ENCODE results near the gene ADIPOQ. TPM values are rescaled to one million over a fixed set of nuclear protein-coding genes. Genes with fewer than 3 reads are reported as not detected.
"Not testable (repeated sequence)": the region's sequence is repeated elsewhere in the genome, so short reads cannot be mapped to it uniquely, and the experiment has no call there.

The ADIPOQ gene
- under 1 TPM in 2 of 8 experiments, not detected in 6; 0.15 to 0.28 TPM for total RNA-seq

GRCh38 chr3:186842426-186843038 lies at the start of gene ADIPOQ:
Gene ADIPOQ, plus strand, starts transcription at chr3:186842710. Its CDS starts 10,349 bp downstream, at chr3:186853059.
- in situ Hi-C loops (cut with MboI; ENCODE audit: low pct_unique_long_range_greater_than_20kb in 2 of 9, low sequenced_read_pairs in 9 of 9, unreplicated experiment in 9 of 9): loop anchor here in 7 of 9 experiments (10.0 to 25.0 kb wide), 2 partner anchors 320 to 322 kb away; no protein-coding TSS in a partner anchor
- Histone ChIP-seq H3K27ac (no peak within 1 kb of the TSS), H3K4me1 (replicated peaks in 1 of 2) (no peaks in the 10 kb centered on the region), H3K4me3 (no peak within 1 kb of the TSS)
- 0 to 83% (median 57%) methylated on average over 1 to 7 of the region's 7 CpGs; no CpG with 5 or more reads in 2 of the 10 experiments for WGBS, 10 experiments
- no peak for ATAC-seq (replicated peaks in 6 of 8)

DNA sequence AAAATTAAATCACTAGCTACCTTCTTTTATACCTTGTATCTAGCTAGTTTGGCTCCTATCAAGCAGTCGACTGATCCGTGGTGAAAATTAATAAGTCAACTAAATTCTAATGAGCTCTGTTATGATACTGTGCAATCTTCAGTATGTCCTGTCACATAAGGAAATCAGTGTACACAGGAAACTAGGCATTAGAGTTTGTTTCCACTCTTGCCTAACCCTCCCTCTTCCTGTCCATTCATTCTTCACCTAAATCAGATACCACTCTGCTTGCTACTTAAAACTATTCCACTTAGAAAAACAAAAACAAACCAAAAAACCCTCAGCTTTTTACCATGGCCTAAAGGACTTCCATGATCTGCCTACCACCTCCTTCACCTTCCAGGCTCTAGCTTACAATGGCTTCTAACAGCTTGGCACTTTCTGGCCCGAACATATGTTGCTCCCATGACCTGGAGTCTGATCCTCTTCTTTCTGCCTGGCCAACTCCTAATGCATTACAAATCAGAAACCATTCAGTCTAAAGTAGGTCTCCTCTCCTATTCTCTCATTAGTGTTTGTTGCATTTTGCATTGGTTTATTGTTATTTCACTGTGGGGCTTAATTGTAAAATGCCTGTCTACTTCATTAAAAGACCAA lies 44.2 kb upstream of the ADIPOQ start:
- Histone ChIP-seq H3K4me3 (no peak overlapping the region), H3K27ac (no peak overlapping the region), H3K4me1 (replicated peaks in 1 of 2) (no peaks in the 10 kb centered on the region)
- in situ Hi-C loops (cut with MboI; ENCODE audit: low pct_unique_long_range_greater_than_20kb in 2 of 9, low sequenced_read_pairs in 9 of 9, unreplicated experiment in 9 of 9): loop anchor here in 1 of 9 experiments (25.0 kb wide), 1 partner anchor 211 kb away; no protein-coding TSS in a partner anchor
- 80 to 100% (median 85%) methylated on average over 1 to 3 of the region's 3 CpGs; no CpG with 5 or more reads in 1 of the 10 experiments for WGBS, 10 experiments
- no peak for ATAC-seq (replicated peaks in 6 of 8)

- no peak for ATAC-seq (replicated peaks in 6 of 8)
- in situ Hi-C loops (cut with MboI; ENCODE audit: low pct_unique_long_range_greater_than_20kb in 2 of 9, low sequenced_read_pairs in 9 of 9, unreplicated experiment in 9 of 9): loop anchor here in 1 of 9 experiments (25.0 kb wide), 1 partner anchor 188 kb away; the partner anchor contains the start of gene AHSG
- H3K27ac ChIP-seq: no peak overlapping the region
- no peak overlapping the region for H3K4me3 ChIP-seq
- peaks cover 2 to 5% of the 10 kb centered on the region in 2 donors for H3K4me1 ChIP-seq (replicated peaks in 1 of 2)
- WGBS, 10 experiments: 83 to 100% (median 95%) methylated on average over 1 of the region's 1 CpG; no CpG with 5 or more reads in 2 of the 10 experiments
Measured at GRCh38 chr3:186800285-186800684, 42.2 kb upstream of the ADIPOQ start.

- no peak for ATAC-seq (replicated peaks in 6 of 8)
- in situ Hi-C loops (cut with MboI; ENCODE audit: low pct_unique_long_range_greater_than_20kb in 2 of 9, low sequenced_read_pairs in 9 of 9, unreplicated experiment in 9 of 9): loop anchor here in 1 of 9 experiments (25.0 kb wide), 1 partner anchor 190 kb away; the partner anchor contains the start of gene AHSG
- H3K4me3 ChIP-seq: no peak overlapping the region
- no peak overlapping the region for H3K27ac ChIP-seq
- 83 to 100% (median 100%) methylated on average over 1 to 3 of the region's 3 CpGs; no CpG with 5 or more reads in 3 of the 10 experiments for WGBS, 10 experiments
- peaks cover 10 to 13% of the 10 kb centered on the region in 2 donors for H3K4me1 ChIP-seq (replicated peaks in 1 of 2)
Measured at GRCh38 chr3:186802701-186803100, 39.8 kb upstream of the ADIPOQ start.

- H3K27ac ChIP-seq; ATAC-seq (replicated peaks in 6 of 8); H3K4me3 ChIP-seq: not testable (repeated sequence)
- peaks cover 10 to 13% of the 10 kb centered on the region in 2 donors for H3K4me1 ChIP-seq (replicated peaks in 1 of 2)
- in situ Hi-C loops (cut with MboI; ENCODE audit: low pct_unique_long_range_greater_than_20kb in 2 of 9, low sequenced_read_pairs in 9 of 9, unreplicated experiment in 9 of 9): loop anchor here in 1 of 9 experiments (25.0 kb wide), 1 partner anchor 191 kb away; the partner anchor contains the start of gene AHSG
- whole genome bisulfite sequencing, 10 experiments: 79 to 100% (median 93%) methylated on average over 1 to 4 of the region's 4 CpGs; no CpG with 5 or more reads in 3 of the 10 experiments
Measured at GRCh38 chr3:186803447-186803846, 39.1 kb upstream of the ADIPOQ start.

- in situ Hi-C loops (cut with MboI; ENCODE audit: low pct_unique_long_range_greater_than_20kb in 2 of 9, low sequenced_read_pairs in 9 of 9, unreplicated experiment in 9 of 9): loop anchor here in 1 of 9 experiments (25.0 kb wide), 1 partner anchor 194 kb away; the partner anchor contains the start of gene AHSG
Measured at GRCh38 chr3:186806089-186807055, 36.1 kb upstream of the ADIPOQ start, which contains the start of gene RFC4. Gene RFC4, minus strand, starts transcription at chr3:186806482. Its CDS starts 1,769 bp downstream, at chr3:186804713.

DNA sequence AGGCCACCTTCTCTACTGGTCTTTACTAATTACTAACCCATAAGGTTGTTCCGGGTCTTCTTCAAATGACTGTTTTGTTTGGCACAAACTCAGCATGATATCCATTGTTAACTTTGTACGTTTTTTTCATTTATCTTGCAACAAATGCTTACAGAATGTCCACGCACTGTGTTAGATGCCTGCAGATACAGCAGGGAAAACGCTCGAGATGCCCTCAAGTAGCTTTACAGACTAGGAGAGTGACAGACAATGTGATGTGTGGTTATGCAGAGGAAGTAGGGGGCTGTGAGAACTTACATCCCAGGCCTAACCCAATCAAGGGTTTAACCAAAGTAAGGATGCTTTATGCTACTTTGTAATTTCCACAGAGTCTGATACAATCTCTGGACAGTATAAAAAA lies 35.3 kb upstream of the ADIPOQ start:
- Histone ChIP-seq H3K4me1 (replicated peaks in 1 of 2) (peaks cover 10 to 13% of the 10 kb centered on the region in 2 donors), H3K4me3 (peak overlapping the region; percentile 68 to 98 (median 88)), H3K27ac (peak overlapping the region in 1 of 2 donors; percentile 88)
- in situ Hi-C loops (cut with MboI; ENCODE audit: low pct_unique_long_range_greater_than_20kb in 2 of 9, low sequenced_read_pairs in 9 of 9, unreplicated experiment in 9 of 9): loop anchor here in 1 of 9 experiments (25.0 kb wide), 1 partner anchor 195 kb away; the partner anchor contains the start of gene AHSG
- WGBS, 10 experiments: 21 to 72% (median 61%) methylated on average over 2 to 5 of the region's 5 CpGs
- ATAC-seq (replicated peaks in 6 of 8): no peak

More at GRCh38 chr3:186806089-186807055, 36.1 kb upstream of the ADIPOQ start, which contains the start of gene RFC4:
- Histone ChIP-seq H3K4me1 (replicated peaks in 1 of 2) (peaks cover 10 to 13% of the 10 kb centered on the region in 2 donors), H3K27ac (peak within 1 kb of the TSS; percentile 88 to 95), H3K4me3 (peak within 1 kb of the TSS; percentile 68 to 98 (median 88))
- 0 to 11% (median 1%) methylated on average over 1 to 25 of the region's 70 CpGs; no CpG with 5 or more reads in 2 of the 10 experiments for WGBS, 10 experiments
- peak; percentile 95 to 98 (median 97) for ATAC-seq (replicated peaks in 6 of 8)

DNA sequence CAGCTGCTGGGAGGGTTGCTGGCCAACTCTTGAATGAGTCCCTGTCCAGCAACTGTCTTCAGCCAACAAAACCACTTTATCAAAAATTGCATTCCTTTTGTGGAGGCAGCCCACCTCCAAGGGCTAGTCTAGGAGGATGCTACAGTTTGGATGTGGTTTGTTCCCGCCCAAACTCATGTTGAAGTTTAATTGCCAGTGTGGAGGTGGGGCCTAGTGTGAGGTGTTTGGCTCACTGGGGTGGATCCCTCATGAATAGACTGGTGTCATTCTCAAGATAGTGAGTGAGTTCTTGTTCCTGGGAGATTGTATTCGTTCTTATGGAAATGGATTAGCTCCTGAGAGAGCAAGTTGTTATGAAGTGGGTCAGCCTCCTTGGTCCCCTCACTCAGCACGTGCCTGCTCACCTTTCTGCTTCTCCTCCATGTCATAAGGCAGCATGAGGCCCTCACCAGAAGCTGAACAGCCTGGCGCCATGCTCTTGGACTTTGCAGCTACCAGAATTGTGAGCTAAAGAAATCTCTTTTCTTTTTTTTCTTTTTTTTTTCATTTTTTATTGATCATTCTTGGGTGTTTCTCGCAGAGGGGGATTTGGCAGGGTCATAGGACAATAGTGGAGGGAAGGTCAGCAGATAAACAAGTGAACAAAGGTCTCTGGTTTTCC lies 32.0 kb upstream of the ADIPOQ start:
- in situ Hi-C loops (cut with MboI; ENCODE audit: low pct_unique_long_range_greater_than_20kb in 2 of 9, low sequenced_read_pairs in 9 of 9, unreplicated experiment in 9 of 9): loop anchor here in 2 of 9 experiments (10.0 to 25.0 kb wide), 2 partner anchors 196 to 198 kb away; partner anchors contain the start of gene AHSG (in 2 of the 2)
- H3K4me3 ChIP-seq: no peak overlapping the region
- WGBS, 10 experiments: 0 to 97% (median 65%) methylated on average over 1 to 4 of the region's 5 CpGs; no CpG with 5 or more reads in 2 of the 10 experiments
- H3K4me1 ChIP-seq (replicated peaks in 1 of 2): peaks cover 6% of the 10 kb centered on the region in 2 donors
- no peak for ATAC-seq (replicated peaks in 6 of 8)
- no peak overlapping the region for H3K27ac ChIP-seq

GRCh38 chr3:186811313-186811712 lies 31.2 kb upstream of the ADIPOQ start:
- not testable (repeated sequence) for H3K27ac ChIP-seq; H3K4me1 ChIP-seq (replicated peaks in 1 of 2); H3K4me3 ChIP-seq; ATAC-seq (replicated peaks in 6 of 8)
- no CpG with 5 or more reads among the region's 29 CpGs for WGBS, 10 experiments
- in situ Hi-C loops (cut with MboI; ENCODE audit: low pct_unique_long_range_greater_than_20kb in 2 of 9, low sequenced_read_pairs in 9 of 9, unreplicated experiment in 9 of 9): loop anchor here in 2 of 9 experiments (10.0 to 25.0 kb wide), 2 partner anchors 197 to 199 kb away; partner anchors contain the start of gene AHSG (in 2 of the 2)

- Histone ChIP-seq H3K4me3 (no peak overlapping the region), H3K27ac (no peak overlapping the region), H3K4me1 (replicated peaks in 1 of 2) (no peaks in the 10 kb centered on the region)
- peak in 2 of 8 experiments; percentile 10 to 57 for ATAC-seq (replicated peaks in 6 of 8)
- 27 to 100% (median 93%) methylated on average over 1 to 4 of the region's 4 CpGs; no CpG with 5 or more reads in 4 of the 10 experiments for WGBS, 10 experiments
- in situ Hi-C loops (cut with MboI; ENCODE audit: low pct_unique_long_range_greater_than_20kb in 2 of 9, low sequenced_read_pairs in 9 of 9, unreplicated experiment in 9 of 9): loop anchor here in 2 of 9 experiments (10.0 to 25.0 kb wide), 2 partner anchors 199 to 202 kb away; partner anchors contain the start of gene AHSG (in 2 of the 2)
Measured at GRCh38 chr3:186814100-186814499, 28.4 kb upstream of the ADIPOQ start.

DNA sequence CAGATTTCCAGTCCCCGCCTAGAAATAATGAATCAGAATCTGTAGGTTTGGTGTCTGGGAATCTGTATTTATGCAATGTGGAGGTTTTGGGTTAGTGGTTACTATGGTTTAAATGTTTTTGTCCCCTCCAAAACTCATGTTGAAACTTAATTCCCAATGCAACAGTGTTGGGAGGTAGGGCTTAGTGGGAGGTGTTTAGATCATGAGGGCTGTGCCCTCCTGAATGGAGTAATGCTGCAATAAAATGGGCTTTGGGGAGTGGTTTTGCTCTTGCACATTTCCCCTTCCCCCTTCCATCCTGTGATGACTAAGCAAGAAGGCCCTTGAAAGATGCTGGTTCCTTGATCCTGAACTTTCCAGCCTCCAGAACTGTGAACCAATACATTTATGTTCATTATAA lies 27.1 kb upstream of the ADIPOQ start:
- Histone ChIP-seq H3K4me3 (no peak overlapping the region), H3K4me1 (replicated peaks in 1 of 2) (no peaks in the 10 kb centered on the region), H3K27ac (no peak overlapping the region)
- WGBS, 10 experiments: 67 to 100% (median 100%) methylated on average over 1 of the region's 1 CpG; no CpG with 5 or more reads in 4 of the 10 experiments
- peak in 3 of 8 experiments; percentile 50 to 97 (median 82) for ATAC-seq (replicated peaks in 6 of 8)
- in situ Hi-C loops (cut with MboI; ENCODE audit: low pct_unique_long_range_greater_than_20kb in 2 of 9, low sequenced_read_pairs in 9 of 9, unreplicated experiment in 9 of 9): loop anchor here in 2 of 9 experiments (10.0 to 25.0 kb wide), 2 partner anchors 201 to 203 kb away; partner anchors contain the start of gene AHSG (in 2 of the 2)
